ENCODE data around the gene MED12L. TPM values are rescaled to one million over a fixed set of nuclear protein-coding genes. Genes with fewer than 3 reads are reported as not detected.
A peak's percentile ranks its signal among the peaks of the same experiment; 100 is the strongest.
"Not testable (repeated sequence)": the region's sequence is repeated elsewhere in the genome, so short reads cannot be mapped to it uniquely, and the experiment has no call there.

The MED12L gene
- total RNA-seq, 1 donor from 2014 or later = 3.9 TPM

- DNase-seq (ENCODE audit: low spot score) = no peak
Measured at GRCh38 chr3:151133917-151134450, 48.5 kb downstream of the MED12L start.

- DNase-seq (ENCODE audit: low spot score) = no peak
Measured at GRCh38 chr3:151135541-151136337, 50.3 kb downstream of the MED12L start.

GRCh38 chr3:151142929-151143328, 57.5 kb downstream of the MED12L start:
- no peak for DNase-seq (ENCODE audit: low spot score)

- no peak for DNase-seq (ENCODE audit: low spot score)
Measured at GRCh38 chr3:151144016-151144415, 58.6 kb downstream of the MED12L start.

- DNase-seq (ENCODE audit: low spot score) = no peak
Measured at GRCh38 chr3:151144760-151145159, 59.3 kb downstream of the MED12L start.

GRCh38 chr3:151145713-151146070, 60.2 kb downstream of the MED12L start:
- no peak for DNase-seq (ENCODE audit: low spot score)

GRCh38 chr3:151146071-151146730, 60.7 kb downstream of the MED12L start:
- peak; percentile 72 for DNase-seq (ENCODE audit: low spot score)

GRCh38 chr3:151146731-151147091, 61.2 kb downstream of the MED12L start:
- no peak for DNase-seq (ENCODE audit: low spot score)

- no peak for DNase-seq (ENCODE audit: low spot score)
Measured at GRCh38 chr3:151147299-151147698, 61.8 kb downstream of the MED12L start.

- DNase-seq (ENCODE audit: low spot score) = no peak
Measured at GRCh38 chr3:151152455-151153079, 67.1 kb downstream of the MED12L start.

GRCh38 chr3:151154566-151154965, 69.1 kb downstream of the MED12L start:
- DNase-seq (ENCODE audit: low spot score) = no peak

- no peak for DNase-seq (ENCODE audit: low spot score)
Measured at GRCh38 chr3:151155409-151156128, 70.1 kb downstream of the MED12L start.

- no peak for DNase-seq (ENCODE audit: low spot score)
Measured at GRCh38 chr3:151156618-151157216, 71.3 kb downstream of the MED12L start.

GRCh38 chr3:151159806-151160205, 74.3 kb downstream of the MED12L start:
- no peak for DNase-seq (ENCODE audit: low spot score)

- no peak for DNase-seq (ENCODE audit: low spot score)
Measured at GRCh38 chr3:151165226-151165625, 79.8 kb downstream of the MED12L start.

- DNase-seq (ENCODE audit: low spot score) = no peak
Measured at GRCh38 chr3:151166161-151166560, 80.7 kb downstream of the MED12L start.

GRCh38 chr3:151168269-151169094, 83.0 kb downstream of the MED12L start:
- DNase-seq (ENCODE audit: low spot score) = peak; percentile 77

- no peak for DNase-seq (ENCODE audit: low spot score)
Measured at GRCh38 chr3:151169262-151169947, 83.9 kb downstream of the MED12L start.

- DNase-seq (ENCODE audit: low spot score) = not testable (repeated sequence)
Measured at GRCh38 chr3:151169948-151170679, 84.7 kb downstream of the MED12L start.
